Mucosa of descending colon (tissue), 3 donors: ENCODE data around the gene HIBCH. TPM values are rescaled to one million over a fixed set of nuclear protein-coding genes. Genes with fewer than 3 reads are reported as not detected.
"Not testable (repeated sequence)": the region's sequence is repeated elsewhere in the genome, so short reads cannot be mapped to it uniquely, and the experiment has no call there.

Experiments
- ATAC-seq: fragments of 200-7000 bp; cut with Tn5 transposase; one replicate; pipeline ENCODE4 v1.9.1; 2020; ENCODE audit warnings: mild to moderate bottlenecking, moderate library complexity
- DNase-seq, 3 donors: peaks; one replicate each; pipeline ENCODE4 v3.0.0-alpha.2; 2020
- H3K36me3 ChIP-seq: fragments of 200-600 bp; one replicate; pipeline ENCODE4 v1.8.0; 2021; ENCODE audit warnings: low read depth, mild to moderate bottlenecking
- H3K4me1 ChIP-seq: fragments of 200-600 bp; one replicate; pipeline ENCODE4 v1.8.0; 2021; ENCODE audit warnings: low read depth, mild to moderate bottlenecking
- H3K4me3 ChIP-seq: fragments of 200-600 bp; one replicate; pipeline ENCODE4 v1.8.0; 2021; ENCODE audit warnings: mild to moderate bottlenecking
- H3K9me3 ChIP-seq: fragments of 200-600 bp; one replicate; pipeline ENCODE4 v1.8.0; 2021; ENCODE audit warnings: mild to moderate bottlenecking
- intact Hi-C, 2 donors: fragments of 100-400 bp; cut with DNase I in 1 of 2; cut with micrococcal nuclease in 1 of 2; formaldehyde crosslinking; loops; one replicate each; pipeline versions ENCODE4 v1.11.0 to v1.11.1; 2022; cut with DNase I, micrococcal nuclease
- total RNA-seq, 3 donors: library from RNA; stranded (reverse); fragmentation: NEBNext Ultra II Directional in 2 of 3; extraction: Animal tissue kit (Norgen Biotek cat#: 25700) in 2 of 3; gene quantifications; one replicate each; pipeline versions ENCODE4 v1.2.1 to v1.2.4, GENCODE V29; 2021 to 2023
- TF ChIP-seq, protein P1 (sequence below): fragments of 200-600 bp; IDR thresholded peaks from one replicate; pipeline ENCODE4 v1.8.0; 2022; ENCODE audit warnings: antibody characterized with exemption, mild to moderate bottlenecking
- donor health status: DM: no; HTN: no; CAD: no; lungs with moderate emphysema.
- donor health status: DM: no; HTN: no; CAD: no.
- donor health status: DM: no; HTN: yes; CAD: no.

Gene HIBCH
- total RNA-seq, 3 donors from 2014 or later: 46.5 to 79.3 (median 46.7) TPM

- no peak for DNase-seq
- peaks cover 1% of the 10 kb centered on the region for H3K4me1 ChIP-seq
- no peaks in the 10 kb centered on the region for H3K36me3 ChIP-seq
- intact Hi-C loops: no loop called here
- no peak for ATAC-seq
- H3K9me3 ChIP-seq: peaks cover 4% of the 10 kb centered on the region
- TF ChIP-seq, protein P1, sequence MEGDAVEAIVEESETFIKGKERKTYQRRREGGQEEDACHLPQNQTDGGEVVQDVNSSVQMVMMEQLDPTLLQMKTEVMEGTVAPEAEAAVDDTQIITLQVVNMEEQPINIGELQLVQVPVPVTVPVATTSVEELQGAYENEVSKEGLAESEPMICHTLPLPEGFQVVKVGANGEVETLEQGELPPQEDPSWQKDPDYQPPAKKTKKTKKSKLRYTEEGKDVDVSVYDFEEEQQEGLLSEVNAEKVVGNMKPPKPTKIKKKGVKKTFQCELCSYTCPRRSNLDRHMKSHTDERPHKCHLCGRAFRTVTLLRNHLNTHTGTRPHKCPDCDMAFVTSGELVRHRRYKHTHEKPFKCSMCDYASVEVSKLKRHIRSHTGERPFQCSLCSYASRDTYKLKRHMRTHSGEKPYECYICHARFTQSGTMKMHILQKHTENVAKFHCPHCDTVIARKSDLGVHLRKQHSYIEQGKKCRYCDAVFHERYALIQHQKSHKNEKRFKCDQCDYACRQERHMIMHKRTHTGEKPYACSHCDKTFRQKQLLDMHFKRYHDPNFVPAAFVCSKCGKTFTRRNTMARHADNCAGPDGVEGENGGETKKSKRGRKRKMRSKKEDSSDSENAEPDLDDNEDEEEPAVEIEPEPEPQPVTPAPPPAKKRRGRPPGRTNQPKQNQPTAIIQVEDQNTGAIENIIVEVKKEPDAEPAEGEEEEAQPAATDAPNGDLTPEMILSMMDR: no peak
- no peak overlapping the region for H3K4me3 ChIP-seq
Measured at GRCh38 chr2:190165491-190165890, 154.1 kb downstream of the HIBCH start.

DNA sequence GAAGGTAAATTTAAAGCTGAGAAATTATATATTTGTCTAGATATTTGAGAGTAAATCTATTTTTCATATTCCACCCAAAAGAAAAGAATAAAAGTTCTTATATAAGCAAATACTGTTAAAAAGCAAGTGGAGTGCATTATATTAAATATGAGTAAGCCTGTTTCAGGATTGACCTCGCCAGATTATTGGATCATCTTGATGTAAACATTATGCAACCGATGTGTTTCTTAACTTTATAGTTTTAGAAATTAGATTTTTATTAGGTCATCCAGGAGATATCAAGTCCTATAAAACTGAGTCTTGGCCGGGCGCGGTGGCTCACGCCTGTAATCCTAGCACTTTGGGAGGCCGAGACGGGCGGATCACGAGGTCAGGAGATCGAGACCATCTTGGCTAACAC, 156.8 kb downstream of the HIBCH start:
- H3K36me3 ChIP-seq: no peaks in the 10 kb centered on the region
- intact Hi-C loops: no loop called here
- TF ChIP-seq, protein P1: no peak
- DNase-seq: no peak
- peak; percentile 4 for ATAC-seq
- H3K4me3 ChIP-seq: no peak overlapping the region
- H3K4me1 ChIP-seq: peaks cover 13% of the 10 kb centered on the region
- peaks cover 4% of the 10 kb centered on the region for H3K9me3 ChIP-seq

GRCh38 chr2:190159453-190159852, 160.2 kb downstream of the HIBCH start:
- H3K9me3 ChIP-seq: no peaks in the 10 kb centered on the region
- no peaks in the 10 kb centered on the region for H3K36me3 ChIP-seq
- no peak for DNase-seq
- TF ChIP-seq, protein P1: no peak
- H3K4me1 ChIP-seq: peaks cover 13% of the 10 kb centered on the region
- intact Hi-C loops: no loop called here
- peak; percentile 44 for ATAC-seq
- no peak overlapping the region for H3K4me3 ChIP-seq

GRCh38 chr2:190158798-190159434, 160.7 kb downstream of the HIBCH start:
- peak; percentile 98 for ATAC-seq
- peak in 2 of 3 donors; percentile 37 to 68 for DNase-seq
- intact Hi-C loops: no loop called here
- Histone ChIP-seq H3K36me3 (no peaks in the 10 kb centered on the region), H3K4me1 (peaks cover 13% of the 10 kb centered on the region), H3K9me3 (no peaks in the 10 kb centered on the region), H3K4me3 (no peak overlapping the region)
- TF ChIP-seq, protein P1: no peak

DNA sequence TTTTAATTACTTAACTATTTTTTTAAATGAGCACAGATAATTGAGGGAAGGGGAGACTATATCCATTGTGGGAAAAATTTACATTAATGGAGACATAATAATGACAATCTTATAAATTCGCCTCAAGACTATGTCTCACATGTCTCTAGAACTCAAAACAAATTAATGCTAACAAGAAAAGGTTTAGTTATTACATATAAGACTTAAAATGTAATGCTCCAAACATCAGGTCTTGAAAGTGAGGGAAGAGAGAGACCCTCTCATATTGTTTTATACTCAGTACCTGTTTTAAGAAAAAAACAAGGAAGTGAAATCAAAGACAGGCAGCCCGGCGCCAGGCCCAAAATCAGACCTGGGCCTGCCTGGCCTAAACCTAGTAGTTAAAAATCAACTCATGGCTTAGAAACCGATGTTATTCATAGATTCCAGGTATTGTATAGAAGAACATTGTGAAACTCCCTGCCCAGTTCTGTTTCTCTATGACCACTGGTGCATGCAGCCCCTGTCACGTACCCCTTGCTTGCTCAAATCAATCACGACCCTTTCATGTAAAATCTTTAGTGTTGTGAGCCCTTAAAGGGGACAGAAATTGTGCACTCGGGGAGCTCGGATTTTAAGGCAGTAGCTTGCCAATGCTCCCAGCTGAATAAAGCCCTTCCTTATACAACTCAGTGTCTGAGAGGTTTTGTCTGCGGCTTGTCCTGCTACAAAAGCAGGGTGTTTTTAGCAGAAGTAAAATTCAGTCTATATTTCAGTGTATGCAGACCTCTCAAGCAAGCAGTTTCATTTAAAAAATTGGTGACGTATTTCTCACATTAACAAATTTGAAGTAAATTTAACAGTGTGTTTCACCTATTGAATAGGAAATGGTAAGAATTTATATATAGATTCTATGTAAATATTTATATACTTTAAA, 161.8 kb downstream of the HIBCH start:
- peaks cover 13% of the 10 kb centered on the region for H3K4me1 ChIP-seq
- H3K4me3 ChIP-seq, DNase-seq, intact Hi-C loops, H3K9me3 ChIP-seq, H3K36me3 ChIP-seq, ATAC-seq: not testable (repeated sequence)
